Dedifferentiated amniotic fluid mesenchymal stem cell (primary cell): ENCODE data around the gene CLEC20A.

Experiments used
- DNase-seq: peaks from one replicate; pipeline ENCODE4 v3.0.0-alpha.2; 2016; ENCODE audit errors: extremely low spot score

Gene CLEC20A

DNA sequence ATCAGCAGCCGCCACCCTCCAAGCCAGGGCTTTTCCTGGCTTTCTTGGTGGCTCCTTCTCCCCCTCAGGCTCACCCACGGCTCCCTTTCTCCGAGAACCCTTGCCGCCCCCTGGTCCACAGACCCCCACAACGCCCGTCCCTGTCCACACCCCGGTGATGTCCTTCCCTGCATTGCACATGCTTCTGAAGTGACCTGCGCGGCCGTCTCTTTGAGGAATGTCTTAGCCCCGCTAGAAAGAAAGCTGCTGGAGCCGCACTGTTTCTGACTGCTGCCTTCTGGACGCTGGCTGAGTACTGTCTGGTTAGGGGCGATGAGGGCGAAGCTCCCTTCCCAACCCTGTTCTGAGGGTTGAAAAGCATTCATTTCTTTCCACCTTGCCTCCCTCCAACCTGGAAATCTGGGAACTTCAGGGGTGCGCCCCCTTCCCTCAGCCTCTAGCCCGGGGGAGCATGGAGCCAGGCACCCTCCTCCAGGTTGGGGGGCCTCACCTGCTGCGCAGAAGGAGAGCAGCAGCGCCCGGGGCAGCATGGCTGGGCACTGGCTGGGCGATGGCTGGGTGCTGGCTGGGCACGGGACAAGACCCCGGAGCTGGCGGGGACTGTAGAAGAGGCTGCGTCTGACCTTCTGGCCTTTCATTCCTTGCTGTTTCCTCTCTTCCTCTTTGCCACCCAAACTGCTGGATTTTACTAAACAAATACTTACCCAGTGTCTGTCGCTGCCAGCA, at the start of gene CLEC20A:
Gene CLEC20A, minus strand, starts transcription at position 555 of the 726 bp plus-strand sequence. Its CDS starts 25 bp downstream, at position 530.
- DNase-seq, result no peak

DNA sequence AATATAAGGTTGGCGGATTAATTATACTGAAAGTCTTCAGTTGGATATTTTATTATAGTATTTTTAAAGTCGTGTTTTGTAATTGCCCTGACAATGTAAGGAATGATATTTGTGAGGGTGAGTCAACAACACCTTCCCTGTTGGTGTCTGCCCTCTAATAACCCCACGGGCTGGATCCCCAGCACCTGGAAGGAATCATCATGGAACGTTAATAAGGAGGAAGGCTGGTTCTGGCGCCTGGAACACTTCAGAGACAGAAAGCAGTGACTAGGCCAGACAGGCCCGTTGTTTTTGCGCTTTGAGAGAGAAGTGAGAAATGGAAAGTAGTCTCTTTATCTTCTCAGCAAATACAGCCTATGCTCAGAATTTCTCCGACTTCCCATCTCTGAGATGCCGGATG, 47.8 kb upstream of the CLEC20A start:
- no peak for DNase-seq

DNA sequence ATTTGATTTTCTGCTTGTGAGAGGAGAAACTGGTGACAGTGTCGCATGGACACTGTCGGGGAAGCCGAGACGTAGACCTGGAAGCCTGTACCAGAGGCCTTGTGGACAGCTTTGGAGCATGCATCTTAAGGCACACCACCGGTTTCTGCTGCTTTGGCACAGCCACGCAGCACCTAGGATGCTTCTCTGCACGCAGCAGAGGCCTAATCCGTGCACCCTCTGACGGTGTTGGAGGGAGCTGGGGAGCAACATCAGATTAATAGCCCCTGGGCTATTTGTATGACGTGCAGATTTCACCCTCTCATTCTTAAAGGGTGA, 46.5 kb upstream of the CLEC20A start:
- no peak for DNase-seq

DNA sequence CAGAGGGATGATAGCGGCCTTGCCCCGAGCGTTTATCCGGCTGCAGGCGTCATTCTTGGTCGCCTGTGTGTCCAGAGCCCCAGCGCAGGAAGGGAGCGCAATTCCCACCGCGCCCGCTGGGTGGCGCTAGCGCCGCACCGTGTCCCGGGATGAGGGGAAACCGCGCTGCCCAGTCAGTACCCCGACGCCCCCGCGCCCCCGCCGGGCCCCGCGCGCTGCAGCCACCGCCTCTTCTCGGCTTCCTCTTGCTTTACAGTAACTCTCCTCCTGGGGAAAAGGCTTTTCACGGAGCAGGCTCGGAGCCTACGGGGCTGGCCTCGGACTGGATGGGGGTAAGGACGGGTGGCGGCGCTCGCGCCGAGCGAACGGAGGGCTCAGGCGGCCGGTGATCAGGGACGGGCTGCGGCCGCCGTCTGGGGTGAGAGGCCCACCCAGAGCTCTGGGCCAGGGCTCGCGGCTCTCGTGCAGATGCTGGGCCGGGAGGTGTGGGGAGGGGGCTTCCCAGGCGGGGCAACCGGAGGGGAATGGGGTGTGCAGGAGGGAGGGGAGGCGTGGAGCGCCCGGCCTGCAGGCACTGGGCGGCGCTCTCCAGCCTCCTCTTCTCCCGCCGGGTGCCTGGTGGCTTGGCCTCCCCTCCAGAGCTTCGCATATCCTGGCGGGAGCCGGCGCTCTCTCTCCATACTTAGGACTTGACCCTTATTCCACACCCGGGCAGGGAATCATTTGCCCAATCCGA, 46.0 kb upstream of the CLEC20A start:
- peak; percentile 84 for DNase-seq

DNA sequence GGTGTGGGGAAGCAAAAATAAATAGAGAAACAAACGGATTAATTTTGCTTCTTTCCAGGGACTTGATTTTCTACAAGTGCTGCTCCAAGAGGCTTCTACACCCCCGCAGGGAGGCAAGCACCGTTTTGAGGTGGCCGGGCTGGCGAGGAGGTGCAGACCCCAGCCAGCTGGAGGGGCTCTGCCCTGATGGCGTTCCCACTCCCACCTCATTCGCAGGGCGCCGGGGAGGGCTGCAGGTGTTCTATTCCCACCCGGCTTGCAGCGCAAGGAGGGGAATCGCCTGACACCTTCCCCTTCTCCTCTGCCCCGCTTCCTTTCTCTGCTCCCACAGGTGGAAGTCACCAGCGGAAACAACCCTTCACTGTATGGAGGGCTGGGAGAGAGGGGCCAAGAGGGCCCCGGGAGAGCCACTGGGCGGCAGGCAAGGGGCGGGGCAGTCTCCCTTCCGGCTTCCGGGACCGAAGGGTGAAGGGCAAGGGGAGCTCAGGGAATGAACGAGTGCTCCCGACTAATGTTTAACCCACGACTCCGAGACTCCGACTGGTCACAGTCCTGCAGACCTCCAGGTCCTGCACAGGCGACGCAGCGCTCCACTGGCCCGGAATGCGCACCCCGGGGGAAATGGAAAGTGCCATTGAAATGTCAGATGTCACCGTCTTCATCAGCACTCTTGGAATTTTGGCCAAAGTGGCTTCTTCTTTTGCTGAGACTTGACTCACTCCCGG, 45.2 kb upstream of the CLEC20A start:
- DNase-seq, result no peak

DNA sequence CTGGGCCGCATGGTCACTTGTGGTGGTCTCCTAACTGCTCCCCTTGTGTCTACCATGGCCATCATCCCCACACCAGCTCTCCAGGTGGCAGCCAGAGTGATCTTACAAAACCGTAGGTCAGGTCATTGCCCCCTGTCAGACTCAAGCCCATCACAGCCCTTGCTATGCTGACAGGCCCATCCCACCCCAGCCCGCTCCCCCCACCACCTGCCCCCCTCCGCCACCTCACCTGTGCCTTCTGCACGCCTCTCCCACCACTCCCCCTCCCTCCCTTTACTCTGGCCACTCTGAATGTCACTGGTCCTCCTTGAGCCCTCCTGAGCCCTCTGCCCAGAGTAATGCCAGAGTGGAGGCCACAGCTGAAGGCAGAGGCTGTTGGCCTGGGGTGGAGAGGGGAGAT, 44.6 kb upstream of the CLEC20A start:
- DNase-seq, result no peak

DNA sequence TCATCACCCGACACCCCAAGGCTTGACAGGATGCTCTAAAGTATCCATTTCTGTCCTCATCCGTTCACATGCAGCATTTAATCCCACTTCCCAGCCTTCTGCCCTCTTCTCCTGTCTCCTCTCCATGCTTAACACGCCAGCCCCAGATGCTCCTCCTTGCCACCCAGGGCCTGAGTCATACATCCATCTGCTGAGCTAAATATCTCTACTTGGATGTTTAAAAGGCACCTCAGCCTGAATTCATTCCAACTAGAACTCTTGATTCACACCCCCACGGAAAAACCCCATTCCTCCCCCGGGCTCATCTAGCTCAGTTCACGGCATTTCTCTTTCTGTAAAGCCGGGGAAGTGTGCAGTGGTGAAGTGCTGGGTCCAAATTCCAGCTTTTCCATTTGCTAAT, 43.9 kb upstream of the CLEC20A start:
- peak; percentile 76 for DNase-seq

DNA sequence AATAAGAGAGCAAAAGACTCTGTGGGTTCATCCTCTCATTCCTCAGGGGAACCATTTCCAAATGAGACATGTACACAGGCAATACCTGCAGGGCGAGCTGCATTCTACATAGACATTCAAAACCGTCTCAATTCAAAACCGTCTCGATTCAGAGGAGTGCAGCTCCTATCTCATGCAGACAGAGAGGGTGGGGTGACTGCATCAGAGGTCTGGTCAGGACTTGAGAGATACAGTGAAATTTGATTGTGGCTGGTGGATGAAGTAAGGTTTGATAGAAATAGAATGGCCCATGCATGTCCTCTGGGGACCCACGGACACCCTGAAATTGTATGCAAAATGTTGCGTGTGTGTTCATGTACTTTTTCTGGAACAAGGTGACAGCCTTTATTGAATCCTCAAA, 43.4 kb upstream of the CLEC20A start:
- no peak for DNase-seq

DNA sequence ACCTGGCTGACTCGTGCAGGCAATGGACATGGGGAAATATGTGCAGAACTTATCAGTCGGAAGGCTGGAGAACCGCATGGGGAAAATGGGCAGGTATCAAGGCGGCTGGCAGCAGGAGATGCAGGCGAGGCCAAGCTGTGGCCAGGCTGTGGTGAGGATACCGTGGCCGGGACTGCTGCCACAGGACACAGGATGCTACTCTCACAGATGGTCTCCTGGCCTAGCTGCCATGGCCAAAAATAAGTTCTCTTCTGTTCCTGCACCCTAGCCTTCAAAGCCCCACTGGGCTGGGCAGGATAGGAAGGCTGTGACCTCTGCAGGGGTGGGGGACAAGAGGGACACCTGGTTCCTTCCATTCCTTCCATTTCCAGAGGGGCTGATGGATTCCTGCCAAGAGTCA, 42.5 kb upstream of the CLEC20A start:
- no peak for DNase-seq

DNA sequence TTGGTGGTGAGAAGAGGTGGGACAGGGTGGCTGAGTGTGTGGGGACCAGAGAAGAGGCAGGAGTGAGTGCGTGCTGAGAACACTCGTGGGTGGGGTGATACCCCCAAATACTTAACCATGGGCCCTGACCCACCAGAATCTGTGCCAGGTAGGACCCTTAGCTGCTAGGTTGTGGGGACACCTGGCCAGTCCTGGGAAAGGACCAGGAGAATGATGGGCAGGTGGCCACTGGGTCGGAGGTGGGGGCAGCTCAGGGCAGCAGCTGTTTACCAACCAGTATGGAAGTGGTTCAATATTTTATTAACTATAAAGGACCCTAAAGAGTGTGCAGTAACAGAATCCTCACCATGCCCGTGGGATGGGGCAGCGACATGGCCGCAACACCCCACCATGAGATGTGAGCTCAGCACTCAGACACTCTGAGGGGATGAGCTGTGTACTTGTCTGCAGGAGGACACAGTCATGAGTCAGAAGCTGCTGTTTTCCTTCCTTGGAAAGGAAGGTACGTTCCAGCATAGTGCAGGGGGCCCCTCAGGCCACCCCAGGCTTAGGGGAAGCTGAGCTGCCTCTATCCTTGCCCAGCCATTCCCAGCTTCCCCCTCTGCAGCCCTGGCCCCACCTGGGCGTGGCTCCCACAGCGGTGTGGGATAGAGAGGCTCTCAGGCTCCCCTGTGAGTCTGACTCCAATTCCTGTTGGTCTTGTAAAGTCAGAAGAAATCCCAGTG, 41.6 kb upstream of the CLEC20A start:
- DNase-seq, result no peak

DNA sequence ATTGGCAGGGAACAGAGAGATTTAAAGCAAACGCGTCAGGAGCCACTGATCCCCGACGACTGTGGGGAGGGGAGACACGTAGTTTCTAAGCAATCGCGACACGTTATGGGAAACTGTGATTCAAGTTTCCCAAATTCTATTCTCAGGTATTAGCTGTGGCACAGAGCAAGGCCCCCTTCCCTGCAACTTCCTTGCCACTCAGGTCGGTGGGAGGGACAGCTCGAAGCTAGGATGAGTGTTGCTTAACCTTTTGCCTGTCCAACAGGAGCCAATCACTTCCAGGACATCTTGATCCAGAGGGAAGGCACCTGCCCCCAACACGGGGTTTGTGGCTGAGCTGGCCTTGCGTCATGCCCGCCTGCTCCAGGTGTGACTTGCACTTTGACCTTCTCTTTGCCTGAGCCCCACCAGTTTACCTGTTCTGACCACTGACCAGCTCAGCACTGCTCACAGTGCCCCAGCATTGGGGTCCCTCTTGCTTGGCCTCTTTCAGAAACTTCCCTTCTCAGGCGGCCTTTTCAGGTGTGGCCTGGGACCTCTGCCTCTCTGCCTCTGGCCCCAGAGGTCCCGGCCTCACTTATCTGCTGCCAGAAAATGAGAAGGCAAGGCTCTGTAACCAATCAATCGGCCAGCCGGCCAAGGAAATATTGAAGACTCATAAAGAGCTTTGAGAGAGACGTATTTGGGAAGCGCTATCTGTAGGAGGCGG, 40.8 kb upstream of the CLEC20A start:
- no peak for DNase-seq

DNA sequence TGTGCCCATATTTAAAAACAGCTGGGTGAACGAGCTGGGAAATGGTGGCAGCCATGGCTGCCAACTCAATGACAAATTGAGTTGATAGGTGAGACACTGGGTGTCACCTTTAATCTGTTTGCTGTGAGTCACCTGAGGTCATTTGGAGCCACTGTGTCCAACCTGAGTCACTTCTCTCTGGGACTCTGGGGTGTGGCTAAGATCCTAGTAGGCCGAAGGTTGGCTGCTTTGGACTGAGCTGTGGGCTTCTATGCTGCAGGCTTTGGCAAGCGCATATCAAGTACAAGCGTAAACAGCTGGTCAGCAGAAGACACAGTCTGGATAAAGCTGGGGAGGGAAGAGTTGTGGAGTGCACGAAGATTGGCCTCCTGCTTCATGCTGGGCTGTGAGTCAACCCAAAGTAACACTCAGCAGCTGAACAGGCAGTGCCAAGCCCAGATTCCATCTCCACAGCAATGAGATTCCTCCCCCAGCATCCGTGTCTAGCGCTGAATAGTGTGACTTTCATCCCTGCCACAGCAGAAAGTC, 40.1 kb upstream of the CLEC20A start:
- peak; percentile 81 for DNase-seq

DNA sequence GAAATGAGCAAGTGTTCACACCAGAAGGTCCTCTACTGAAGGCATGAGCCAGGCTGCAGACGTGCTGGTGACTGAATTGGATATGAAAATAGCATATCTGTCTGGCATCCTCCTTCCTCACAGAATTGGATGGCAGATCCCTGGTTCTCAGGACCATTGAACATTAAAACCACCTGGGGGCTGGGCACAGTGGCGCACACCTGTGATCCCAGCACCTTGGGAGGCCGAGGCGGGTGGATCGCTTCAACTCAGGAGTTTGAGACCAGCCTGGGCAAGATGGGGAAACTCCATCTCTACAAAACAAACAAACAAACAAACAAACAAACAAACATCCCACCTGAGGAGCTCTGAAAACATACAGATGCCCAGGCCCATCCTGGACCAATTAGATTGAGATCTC, 39.6 kb upstream of the CLEC20A start:
- no peak for DNase-seq

DNA sequence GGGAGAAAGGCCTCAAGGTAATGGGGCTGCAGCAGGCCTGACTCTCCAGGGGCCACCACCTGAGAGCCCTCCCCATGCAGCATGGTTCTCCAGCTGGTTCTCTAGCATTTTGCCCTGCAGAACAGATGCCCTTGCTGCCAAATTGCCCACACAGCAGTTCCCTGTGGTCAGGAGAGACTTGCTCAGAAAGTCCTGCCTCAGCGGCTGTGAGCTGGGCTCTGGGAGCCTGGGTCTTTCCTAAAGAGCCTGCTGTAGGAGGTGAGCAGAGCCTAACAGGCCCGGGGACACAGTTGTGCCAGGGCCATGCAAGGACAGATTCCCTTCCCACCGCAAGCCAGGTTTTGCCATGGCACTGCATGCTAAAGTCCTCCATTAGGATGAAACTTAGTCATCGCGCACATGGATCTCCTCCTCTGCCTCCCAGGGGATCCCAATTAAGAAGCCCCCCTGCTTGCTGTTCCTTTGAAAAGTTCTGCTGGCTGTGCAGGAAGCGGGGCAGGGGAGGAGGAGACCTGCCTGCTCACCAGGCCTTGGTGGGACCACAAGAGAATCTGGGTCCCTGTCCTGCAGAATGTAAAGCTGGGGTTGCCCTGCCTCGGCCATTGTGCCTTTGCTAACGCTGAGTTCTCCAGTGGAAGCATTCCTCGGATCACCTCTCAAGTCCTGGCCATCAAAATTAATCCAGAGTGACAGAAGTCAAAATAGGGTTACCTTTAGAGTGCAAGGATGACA, 37.5 kb upstream of the CLEC20A start:
- no peak for DNase-seq

DNA sequence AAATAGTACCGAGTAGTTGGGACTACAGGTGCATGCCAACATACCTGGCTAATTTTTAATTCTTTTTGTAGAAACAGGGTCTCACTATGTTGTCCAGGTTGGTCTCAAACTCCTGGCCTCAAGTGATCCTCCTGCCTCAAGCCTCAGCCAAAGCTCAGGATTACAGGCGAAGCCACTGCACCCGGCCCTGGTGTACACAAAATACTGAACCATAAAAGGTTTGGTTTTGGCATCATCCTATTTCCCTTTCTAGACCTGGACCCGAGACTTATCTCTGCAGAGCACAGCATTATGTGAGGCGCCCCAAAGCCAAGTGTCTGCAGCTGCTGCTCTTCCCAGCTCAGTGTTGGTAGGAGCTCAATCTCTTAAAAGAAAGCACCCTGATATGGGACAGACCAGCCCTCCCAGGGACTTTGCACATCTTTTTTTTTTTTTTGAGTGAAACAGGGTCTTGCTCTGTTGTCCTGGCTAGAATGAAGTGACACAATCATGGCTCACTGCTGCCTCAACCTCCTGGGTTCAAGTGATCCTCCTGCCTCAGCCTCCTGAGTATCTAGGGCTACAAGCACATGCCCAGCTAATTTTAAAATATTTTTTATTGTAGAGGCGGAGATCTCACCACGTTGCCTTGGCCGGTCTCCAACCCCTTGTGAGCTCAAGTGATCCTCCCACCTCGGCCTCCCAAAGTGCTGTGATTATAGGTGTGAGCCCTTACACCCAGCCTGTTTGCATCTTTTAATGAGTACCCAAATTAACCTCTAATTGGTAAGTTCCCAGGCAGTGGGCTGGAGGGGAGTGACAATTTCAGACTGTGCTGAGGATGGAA, 36.6 kb upstream of the CLEC20A start:
- no peak for DNase-seq

DNA sequence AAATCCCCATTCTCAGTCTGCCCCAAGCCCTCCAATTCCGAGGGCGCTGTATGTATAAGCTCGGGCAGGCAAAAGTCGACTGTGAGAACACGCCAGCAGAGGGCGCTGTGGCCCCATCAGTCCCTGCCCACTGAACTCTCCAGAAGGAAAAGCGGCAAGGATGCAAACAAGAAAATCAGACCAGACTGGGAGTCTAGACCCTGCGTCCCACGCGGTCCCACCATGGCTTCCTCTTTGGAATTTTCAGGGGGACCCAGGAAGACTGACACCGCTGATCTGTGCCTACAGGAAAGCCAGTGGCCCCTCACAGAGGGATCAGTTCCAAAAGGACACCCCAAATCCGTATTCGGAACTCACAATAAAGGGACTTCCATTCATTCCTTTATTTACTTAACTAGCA, 35.6 kb upstream of the CLEC20A start:
- DNase-seq, result peak; percentile 74

DNA sequence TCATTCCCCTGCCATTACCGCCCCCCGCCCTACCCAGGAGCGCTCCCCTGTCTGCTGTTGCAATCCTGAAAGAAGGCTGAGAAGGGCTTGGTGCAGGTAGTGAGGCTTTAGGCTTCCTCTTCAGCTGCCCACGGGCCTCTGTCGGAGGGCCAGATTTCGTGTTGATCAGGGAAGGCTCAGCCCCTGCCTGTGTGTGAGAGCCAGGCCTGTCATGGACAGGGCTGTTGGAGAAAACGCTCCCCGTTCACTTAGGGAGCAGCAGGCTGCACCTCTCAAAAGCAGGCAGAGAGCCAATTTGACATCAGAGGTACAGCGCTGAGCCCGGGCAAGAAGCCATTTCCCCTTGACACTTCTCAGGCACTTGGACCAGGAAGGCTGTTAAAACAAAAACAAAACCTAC, 35.1 kb upstream of the CLEC20A start:
- no peak for DNase-seq

DNA sequence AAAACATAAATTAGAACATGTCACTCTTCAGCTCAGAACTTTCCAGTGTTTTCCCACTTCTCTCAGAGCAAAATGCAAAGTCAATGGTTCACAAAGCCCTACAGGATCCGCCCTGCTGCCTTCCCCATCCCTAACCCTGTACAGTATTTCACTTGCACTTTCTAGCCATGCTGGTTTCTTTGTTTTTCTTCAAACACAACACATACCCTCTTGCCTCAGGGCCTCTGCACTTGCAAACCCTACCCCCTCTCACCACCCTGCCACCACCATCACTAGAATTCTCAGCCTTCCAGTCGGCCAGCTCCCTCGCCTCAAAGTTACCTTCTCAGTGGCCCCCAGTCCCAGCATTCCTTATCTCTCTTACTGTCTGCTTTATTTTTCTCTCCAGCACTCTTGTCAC, 33.7 kb upstream of the CLEC20A start:
- DNase-seq, result no peak

DNA sequence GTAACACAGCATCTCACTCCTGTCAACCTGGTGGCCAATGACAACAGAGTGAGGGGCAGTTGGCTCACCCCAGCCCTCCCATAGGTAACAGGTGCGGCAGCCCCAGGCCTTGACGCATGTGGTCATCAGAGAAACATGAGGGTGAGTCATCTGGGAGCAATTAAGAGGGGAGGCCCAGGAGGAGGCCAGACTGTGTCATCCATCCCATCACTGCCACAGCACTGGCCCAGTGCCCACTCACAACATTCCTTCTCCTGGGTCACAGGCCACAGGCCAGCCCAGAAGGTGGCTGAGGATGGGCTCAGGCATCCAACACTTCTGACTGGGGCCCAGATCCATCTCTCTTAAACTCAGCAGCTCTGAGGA, 33.3 kb upstream of the CLEC20A start:
- DNase-seq, result no peak
